ENCODE data around the gene PPP2R2D. TPM values are rescaled to one million over a fixed set of nuclear protein-coding genes. Genes with fewer than 3 reads are reported as not detected.

Gene PPP2R2D
- total RNA-seq, 4 donors from 2014 or later = 38.2 to 49.7 (median 41.0) TPM

DNA sequence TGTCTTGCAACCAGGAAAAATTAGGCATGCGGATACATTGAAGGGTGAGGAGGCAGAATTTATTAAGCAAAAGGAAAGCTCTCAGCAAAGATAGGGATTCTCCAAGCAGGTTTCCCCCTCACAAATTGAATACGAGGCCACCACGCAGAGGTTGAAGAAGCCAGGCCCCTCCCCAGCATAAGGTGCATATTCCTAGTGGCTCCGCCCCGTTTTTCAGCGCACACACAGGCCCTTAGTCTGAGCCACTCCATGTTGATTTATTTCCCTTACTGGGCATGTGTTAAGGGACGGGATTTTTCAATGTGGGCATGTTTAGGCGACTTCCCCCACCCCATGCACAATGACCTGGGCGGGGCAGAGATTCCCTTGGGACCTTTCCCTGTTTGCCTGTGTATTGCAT is 24.9 kb downstream of the PPP2R2D start:
- intact Hi-C loops (cut with DNase I) = no loop called here
- 97% methylated on average over 9 of the region's 9 CpGs for WGBS
- TF ChIP-seq POLR2AphosphoS5 (IDR thresholded peaks at IDR 0.05) (no peak), EP300 (IDR thresholded peaks at IDR 0.05) (no peak), POLR2A (IDR thresholded peaks at IDR 0.05; ENCODE audit: low read depth) (no peak)
- TF ChIP-seq, protein P1, sequence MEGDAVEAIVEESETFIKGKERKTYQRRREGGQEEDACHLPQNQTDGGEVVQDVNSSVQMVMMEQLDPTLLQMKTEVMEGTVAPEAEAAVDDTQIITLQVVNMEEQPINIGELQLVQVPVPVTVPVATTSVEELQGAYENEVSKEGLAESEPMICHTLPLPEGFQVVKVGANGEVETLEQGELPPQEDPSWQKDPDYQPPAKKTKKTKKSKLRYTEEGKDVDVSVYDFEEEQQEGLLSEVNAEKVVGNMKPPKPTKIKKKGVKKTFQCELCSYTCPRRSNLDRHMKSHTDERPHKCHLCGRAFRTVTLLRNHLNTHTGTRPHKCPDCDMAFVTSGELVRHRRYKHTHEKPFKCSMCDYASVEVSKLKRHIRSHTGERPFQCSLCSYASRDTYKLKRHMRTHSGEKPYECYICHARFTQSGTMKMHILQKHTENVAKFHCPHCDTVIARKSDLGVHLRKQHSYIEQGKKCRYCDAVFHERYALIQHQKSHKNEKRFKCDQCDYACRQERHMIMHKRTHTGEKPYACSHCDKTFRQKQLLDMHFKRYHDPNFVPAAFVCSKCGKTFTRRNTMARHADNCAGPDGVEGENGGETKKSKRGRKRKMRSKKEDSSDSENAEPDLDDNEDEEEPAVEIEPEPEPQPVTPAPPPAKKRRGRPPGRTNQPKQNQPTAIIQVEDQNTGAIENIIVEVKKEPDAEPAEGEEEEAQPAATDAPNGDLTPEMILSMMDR (IDR thresholded peaks at IDR 0.05) = no peak

DNA sequence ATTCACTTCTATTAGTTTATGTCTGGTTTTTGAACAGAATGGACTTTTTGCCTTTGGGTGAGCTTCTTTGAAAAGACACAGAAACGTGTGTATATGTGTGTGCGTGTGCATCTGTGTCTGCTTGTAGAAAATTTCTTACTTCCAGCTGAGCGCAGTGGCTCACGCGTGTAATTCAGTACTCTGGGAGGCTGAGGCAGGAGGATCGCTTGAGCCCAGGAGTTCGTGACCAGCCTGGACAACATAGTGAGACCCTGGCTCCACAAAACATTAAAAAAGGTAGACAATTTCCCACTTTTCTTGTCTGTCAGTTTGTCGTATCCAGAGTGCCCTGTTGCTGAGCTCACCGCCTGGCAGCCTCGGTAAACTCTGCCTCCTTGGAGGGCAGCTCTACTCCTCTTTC is 25.4 kb downstream of the PPP2R2D start:
- Histone ChIP-seq H3K27ac (replicated peaks in 1 of 4) (no peak overlapping the region), H3K27me3 (no peaks in the 10 kb centered on the region), H3K4me1 (peaks cover 39 to 63% (median 43%) of the 10 kb centered on the region in 4 donors), H3K36me3 (no peaks in the 10 kb centered on the region), H3K4me3 (no peak overlapping the region), H3K9me3 (peaks cover 0 to 11% (median 0%) of the 10 kb centered on the region in 4 donors)
- TF ChIP-seq, protein P1 (IDR thresholded peaks at IDR 0.05) = no peak
- no peak for TF ChIP-seq POLR2A (IDR thresholded peaks at IDR 0.05; ENCODE audit: low read depth)
- TF ChIP-seq EP300 (IDR thresholded peaks at IDR 0.05) = no peak
- no peak for TF ChIP-seq POLR2AphosphoS5 (IDR thresholded peaks at IDR 0.05)
- DNase-seq (ENCODE audit: extremely low spot score) = no peak
- intact Hi-C loops (cut with DNase I) = no loop called here
- 98% methylated on average over 10 of the region's 10 CpGs for WGBS

More for the DNA sequence above, 24.9 kb downstream of the PPP2R2D start:
- H3K27ac ChIP-seq (replicated peaks in 1 of 4) = no peak overlapping the region
- H3K27me3 ChIP-seq = no peaks in the 10 kb centered on the region
- H3K4me3 ChIP-seq = no peak overlapping the region
- H3K4me1 ChIP-seq = peaks cover 39 to 63% (median 43%) of the 10 kb centered on the region in 4 donors
- no peak for DNase-seq (ENCODE audit: extremely low spot score)
- peaks cover 0 to 11% (median 0%) of the 10 kb centered on the region in 4 donors for H3K9me3 ChIP-seq
- no peaks in the 10 kb centered on the region for H3K36me3 ChIP-seq

DNA sequence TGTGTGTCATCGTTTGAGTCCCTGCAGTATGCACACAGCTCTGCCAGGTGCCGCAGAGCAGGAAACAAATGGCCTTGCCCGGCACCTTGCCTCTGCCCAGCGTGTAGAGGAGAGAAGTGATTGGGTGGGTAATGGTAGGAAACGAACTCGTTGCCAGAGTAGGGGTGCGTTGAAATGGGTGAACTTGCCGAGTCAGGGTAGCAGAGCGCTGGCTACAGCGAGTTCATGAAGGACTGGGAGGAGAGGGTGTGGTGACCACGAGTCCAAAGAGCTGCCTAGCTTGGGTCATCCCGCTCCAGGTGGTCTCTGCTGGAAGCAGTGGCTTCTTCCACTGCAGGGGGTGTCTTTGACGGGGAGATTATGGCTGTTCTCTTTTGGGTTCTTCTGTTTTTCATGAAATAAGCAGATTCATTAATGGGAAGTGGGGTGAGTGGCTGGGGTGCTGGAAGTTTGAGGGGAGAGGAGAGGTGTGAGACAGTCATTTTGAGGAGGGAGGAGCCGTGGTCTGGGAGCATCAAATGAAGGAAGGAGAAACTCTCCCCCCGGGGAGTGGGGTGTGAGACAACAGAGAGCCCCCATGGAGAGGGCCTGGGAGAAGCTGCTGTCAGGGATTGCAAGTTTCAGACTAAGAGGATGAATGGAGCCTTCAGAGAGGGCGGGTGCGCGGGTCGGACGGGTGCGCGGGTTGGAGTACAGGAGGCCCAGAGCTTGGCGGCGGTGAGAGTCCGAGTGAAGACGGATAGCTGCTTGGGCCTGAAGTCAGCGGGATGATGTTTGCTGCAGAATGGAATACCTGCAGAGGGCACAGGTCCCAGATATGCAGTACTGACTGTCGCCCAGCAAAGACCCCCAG is 26.2 kb downstream of the PPP2R2D start:
- H3K27me3 ChIP-seq = no peaks in the 10 kb centered on the region
- no peak overlapping the region for H3K27ac ChIP-seq (replicated peaks in 1 of 4)
- peaks cover 46 to 66% (median 48%) of the 10 kb centered on the region in 4 donors for H3K4me1 ChIP-seq
- DNase-seq (ENCODE audit: extremely low spot score) = no peak
- no peak overlapping the region for H3K4me3 ChIP-seq
- H3K9me3 ChIP-seq = peaks cover 0 to 11% (median 0%) of the 10 kb centered on the region in 4 donors
- TF ChIP-seq, protein P1 (IDR thresholded peaks at IDR 0.05) = no peak
- no peak for TF ChIP-seq POLR2AphosphoS5 (IDR thresholded peaks at IDR 0.05)
- no peak for TF ChIP-seq EP300 (IDR thresholded peaks at IDR 0.05)
- no peak for TF ChIP-seq POLR2A (IDR thresholded peaks at IDR 0.05; ENCODE audit: low read depth)
- WGBS = 95% methylated on average over 27 of the region's 28 CpGs
- H3K36me3 ChIP-seq = no peaks in the 10 kb centered on the region
- intact Hi-C loops (cut with DNase I) = no loop called here

DNA sequence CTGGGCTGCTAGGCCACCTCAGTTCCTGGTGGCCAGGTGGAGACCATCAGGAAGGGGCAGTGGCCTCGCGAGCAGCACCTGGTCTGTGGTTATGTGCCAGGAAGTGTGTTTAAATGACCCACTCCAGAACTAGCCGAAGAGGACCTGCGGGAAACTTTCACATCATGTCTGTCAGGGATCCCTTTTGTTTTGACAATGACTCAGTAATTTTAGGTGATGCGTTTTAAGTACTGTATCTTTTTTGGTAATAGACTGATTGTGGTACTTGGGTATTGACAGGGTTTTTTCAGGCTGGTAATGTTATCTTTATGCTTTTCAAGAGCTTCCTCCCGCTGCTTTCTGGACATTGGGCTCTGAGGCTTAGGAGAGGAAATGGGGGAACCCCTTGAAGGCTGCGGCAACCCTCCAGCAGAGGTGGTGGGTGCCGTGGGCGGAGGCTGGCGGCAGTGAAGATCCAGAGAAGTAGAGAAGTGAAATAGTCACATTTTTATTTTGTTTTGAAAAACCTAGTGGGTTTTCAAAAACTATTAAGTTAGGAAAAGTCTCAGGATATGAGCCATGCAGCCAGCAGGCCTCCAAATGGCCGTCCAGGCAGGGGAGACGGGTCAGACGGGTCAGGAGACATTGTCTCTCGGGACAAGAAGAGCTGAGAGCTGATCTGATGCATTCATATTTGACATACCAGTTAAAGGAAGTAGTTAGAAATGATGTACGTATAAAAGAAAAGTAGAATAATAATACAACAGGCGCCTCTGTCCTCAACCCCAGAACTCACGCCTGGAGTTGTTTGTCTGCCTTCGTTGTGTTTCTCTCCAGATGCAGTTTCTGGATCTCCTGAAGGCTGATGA is 27.7 kb downstream of the PPP2R2D start:
- Histone ChIP-seq H3K4me3 (no peak overlapping the region), H3K27ac (replicated peaks in 1 of 4) (peak overlapping the region in 1 of 4 donors; percentile 12), H3K9me3 (peaks cover 0 to 11% (median 0%) of the 10 kb centered on the region in 4 donors), H3K27me3 (no peaks in the 10 kb centered on the region), H3K36me3 (no peaks in the 10 kb centered on the region), H3K4me1 (peaks cover 57 to 72% (median 63%) of the 10 kb centered on the region in 4 donors)
- intact Hi-C loops (cut with DNase I) = no loop called here
- 71% methylated on average over 18 of the region's 18 CpGs for WGBS
- TF ChIP-seq EP300 (IDR thresholded peaks at IDR 0.05) (no peak), POLR2AphosphoS5 (IDR thresholded peaks at IDR 0.05) (no peak), POLR2A (IDR thresholded peaks at IDR 0.05; ENCODE audit: low read depth) (no peak)
- TF ChIP-seq, protein P1 (IDR thresholded peaks at IDR 0.05) = no peak
- no peak for DNase-seq (ENCODE audit: extremely low spot score)
